Erythroblast (primary cell): ENCODE measurements around the gene TLL2.

Experiments used
- GATA1 ChIP-seq: IDR thresholded peaks from 2 replicates; pipeline ENCODE4 v1.6.1; 2011; ENCODE audit warnings: low read depth, mild to moderate bottlenecking, control low read depth, low read length, moderate library complexity
- POLR2A ChIP-seq: IDR thresholded peaks from 2 replicates; pipeline ENCODE4 v1.6.1; 2011; ENCODE audit warnings: mild to moderate bottlenecking, low read length

DNA sequence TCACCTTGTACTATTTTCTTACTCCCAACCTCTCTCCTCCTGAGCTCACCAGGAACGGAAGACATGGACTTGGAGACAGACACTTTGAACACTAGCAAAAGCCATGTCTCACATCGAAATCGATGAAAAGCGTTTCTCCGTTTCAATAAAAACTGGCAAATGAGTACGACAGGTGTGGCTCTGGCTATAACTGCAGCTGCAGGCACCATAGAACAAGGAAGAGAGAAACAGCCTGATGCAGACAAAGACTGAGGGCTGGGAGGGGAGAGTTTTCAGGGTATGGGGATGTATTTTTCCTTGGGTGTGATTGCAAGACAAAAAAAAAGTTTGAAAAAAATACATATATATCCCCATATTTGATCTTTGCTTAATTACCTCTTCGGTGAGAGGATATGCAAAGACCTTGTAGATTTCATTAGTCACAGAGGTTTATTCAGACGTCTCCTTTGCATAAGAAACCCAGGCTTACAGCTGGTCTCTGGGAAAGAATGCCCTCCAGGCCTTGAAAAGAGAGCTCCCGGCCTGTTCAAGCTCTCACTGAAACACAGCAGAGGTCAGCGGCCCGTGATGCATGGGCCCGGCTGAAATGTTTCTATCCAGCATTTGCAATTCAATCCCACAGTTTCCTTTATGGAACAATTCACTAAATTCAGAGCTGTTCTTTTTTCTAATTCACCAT is 63.1 kb downstream of the TLL2 start:
- TF ChIP-seq POLR2A (no peak), GATA1 (no peak)
